HepG2 (cell line): Measurements from ENCODE around the gene C20orf96. TPM values are rescaled to one million over a fixed set of nuclear protein-coding genes. Genes with fewer than 3 reads are reported as not detected.
A peak's percentile ranks its signal among the peaks of the same experiment; 100 is the strongest.

Source experiments
- DPF2 ChIP-seq: sonication (generic); formaldehyde crosslinking; IDR thresholded peaks from 2 replicates; pipeline ENCODE4 v1.4.0; 2020; ENCODE audit warnings: mild to moderate bottlenecking, low read depth, missing genetic modification reagents, borderline replicate concordance
- ETV6 ChIP-seq: sonication (generic); formaldehyde crosslinking; conservative IDR thresholded peaks from 2 replicates; pipeline ENCODE4 v1.4.0; 2020; ENCODE audit warnings: missing genetic modification reagents
- GZF1 ChIP-seq: sonication (generic); formaldehyde crosslinking; IDR thresholded peaks from 2 replicates; pipeline ENCODE4 v1.5.1; 2020; ENCODE audit warnings: mild to moderate bottlenecking, missing genetic modification reagents
- KAT8 ChIP-seq: IDR thresholded peaks from 2 replicates; pipeline ENCODE4 v1.6.1; 2016; ENCODE audit warnings: missing genetic modification reagents, missing compliant biosample characterization
- KLF6 ChIP-seq: IDR thresholded peaks from 2 replicates; pipeline ENCODE4 v1.8.0; 2016; ENCODE audit warnings: missing biosample characterization, missing genetic modification reagents
- NCOA5 ChIP-seq: sonication (generic); formaldehyde crosslinking; IDR thresholded peaks from 2 replicates; pipeline ENCODE4 v1.4.0; 2020; ENCODE audit warnings: missing genetic modification reagents
- NR2F1 ChIP-seq, 2 experiments: fragments of 450-650 bp in 1 of 2; formaldehyde crosslinking in 1 of 2; IDR thresholded peaks; 2 replicates each; pipeline versions ENCODE4 v1.5.0 to v1.6.1; 2016 to 2020; ENCODE audit warnings: mild to moderate bottlenecking in 1 of 2, missing compliant biosample characterization in 1 of 2, missing genetic modification reagents in 1 of 2, moderate library complexity in 1 of 2
- PHF20 ChIP-seq: sonication (generic); formaldehyde crosslinking; IDR thresholded peaks from 2 replicates; pipeline ENCODE4 v1.5.0; 2020; ENCODE audit warnings: mild to moderate bottlenecking, missing genetic modification reagents
- PLSCR1 ChIP-seq: sonication (generic); formaldehyde crosslinking; IDR thresholded peaks from 2 replicates; pipeline ENCODE4 v1.5.0; 2020; ENCODE audit warnings: missing genetic modification reagents, mild to moderate bottlenecking, borderline replicate concordance
- SIX1 ChIP-seq: sonication (generic); formaldehyde crosslinking; IDR thresholded peaks from 2 replicates; pipeline ENCODE4 v1.4.0; 2020; ENCODE audit warnings: missing genetic modification reagents, borderline replicate concordance
- THYN1 ChIP-seq: sonication (generic); formaldehyde crosslinking; IDR thresholded peaks from 2 replicates; pipeline ENCODE4 v1.8.1; 2023; ENCODE audit warnings: low read depth, mild to moderate bottlenecking, moderate library complexity, missing genetic modification reagents, borderline replicate concordance
- U2AF1 ChIP-seq: fragments of 200-400 bp; formaldehyde crosslinking; optimal IDR thresholded peaks from 2 replicates; pipeline ENCODE3; 2017; ENCODE audit warnings: mild to moderate bottlenecking, low read depth, low read length
- ZNF124 ChIP-seq: sonication (generic); formaldehyde crosslinking; IDR thresholded peaks from 2 replicates; pipeline ENCODE4 v1.4.0; 2020; ENCODE audit warnings: missing genetic modification reagents
- ZNF746 ChIP-seq: sonication (generic); formaldehyde crosslinking; IDR thresholded peaks from 2 replicates; pipeline ENCODE4 v1.8.0; 2022; ENCODE audit warnings: mild to moderate bottlenecking, missing genetic modification reagents
- polyA plus RNA-seq, 8 experiments: library from polyadenylated mRNA; depleted of rRNA in 3 of 8; stranded (reverse) in 7 of 8; unstranded in 1 of 8; fragments of >200 nt; fragmentation: Illumina TruSeq in 4 of 8; extraction: Trizol in 4 of 8; gene quantifications; 2 replicates each; pipeline versions ENCODE4 v1.2.1 to v1.2.3, GENCODE V29; 2011 to 2016; ENCODE audit warnings: low read depth in 4 of 8, missing spikeins in 1 of 8, mixed read lengths in 1 of 8; ENCODE audit not compliant: insufficient read depth in 1 of 8
- total RNA-seq, 5 experiments: library from RNA; depleted of rRNA; stranded (reverse); fragments of >200 nt; fragmentation: Illumina TruSeq; extraction: Trizol; gene quantifications; 2 replicates each; pipeline ENCODE4 v1.2.3, GENCODE V29; 2016; ENCODE audit warnings: low read depth in 1 of 5
- TF ChIP-seq, protein P1 (sequence below): sonication (generic); formaldehyde crosslinking; IDR thresholded peaks from one replicate; pipeline ENCODE4 v1.5.1; 2020; ENCODE audit warnings: mild to moderate bottlenecking, missing genetic modification reagents; ENCODE audit errors: not compliant biosample characterization
- TF ChIP-seq, protein P2 (sequence below): sonication (generic); formaldehyde crosslinking; IDR thresholded peaks from 2 replicates; pipeline ENCODE4 v1.5.0; 2020; ENCODE audit warnings: mild to moderate bottlenecking, missing genetic modification reagents

Gene C20orf96
- total and polyA plus RNA-seq, 2 of the 13 experiments (the other 11 are each of a cell fraction or from before 2014, with no cell fraction given): 3.8 to 20.6 TPM

GRCh38 chr20:325045-325888, 34.7 kb upstream of the C20orf96 start, which contains the start of gene SOX12 (continued):
- TF ChIP-seq PLSCR1 (CRISPR knock-in tag): no peak
- TF ChIP-seq PHF20 (CRISPR knock-in tag): peak; percentile 61
- TF ChIP-seq KAT8: no peak; the same call in none of the 2 replicates
- TF ChIP-seq SIX1: no peak
- TF ChIP-seq ZNF124 (CRISPR knock-in tag): 0 out of 2 replicates have a peak, but pooled peaks have one; percentile 23
- TF ChIP-seq, protein P1, sequence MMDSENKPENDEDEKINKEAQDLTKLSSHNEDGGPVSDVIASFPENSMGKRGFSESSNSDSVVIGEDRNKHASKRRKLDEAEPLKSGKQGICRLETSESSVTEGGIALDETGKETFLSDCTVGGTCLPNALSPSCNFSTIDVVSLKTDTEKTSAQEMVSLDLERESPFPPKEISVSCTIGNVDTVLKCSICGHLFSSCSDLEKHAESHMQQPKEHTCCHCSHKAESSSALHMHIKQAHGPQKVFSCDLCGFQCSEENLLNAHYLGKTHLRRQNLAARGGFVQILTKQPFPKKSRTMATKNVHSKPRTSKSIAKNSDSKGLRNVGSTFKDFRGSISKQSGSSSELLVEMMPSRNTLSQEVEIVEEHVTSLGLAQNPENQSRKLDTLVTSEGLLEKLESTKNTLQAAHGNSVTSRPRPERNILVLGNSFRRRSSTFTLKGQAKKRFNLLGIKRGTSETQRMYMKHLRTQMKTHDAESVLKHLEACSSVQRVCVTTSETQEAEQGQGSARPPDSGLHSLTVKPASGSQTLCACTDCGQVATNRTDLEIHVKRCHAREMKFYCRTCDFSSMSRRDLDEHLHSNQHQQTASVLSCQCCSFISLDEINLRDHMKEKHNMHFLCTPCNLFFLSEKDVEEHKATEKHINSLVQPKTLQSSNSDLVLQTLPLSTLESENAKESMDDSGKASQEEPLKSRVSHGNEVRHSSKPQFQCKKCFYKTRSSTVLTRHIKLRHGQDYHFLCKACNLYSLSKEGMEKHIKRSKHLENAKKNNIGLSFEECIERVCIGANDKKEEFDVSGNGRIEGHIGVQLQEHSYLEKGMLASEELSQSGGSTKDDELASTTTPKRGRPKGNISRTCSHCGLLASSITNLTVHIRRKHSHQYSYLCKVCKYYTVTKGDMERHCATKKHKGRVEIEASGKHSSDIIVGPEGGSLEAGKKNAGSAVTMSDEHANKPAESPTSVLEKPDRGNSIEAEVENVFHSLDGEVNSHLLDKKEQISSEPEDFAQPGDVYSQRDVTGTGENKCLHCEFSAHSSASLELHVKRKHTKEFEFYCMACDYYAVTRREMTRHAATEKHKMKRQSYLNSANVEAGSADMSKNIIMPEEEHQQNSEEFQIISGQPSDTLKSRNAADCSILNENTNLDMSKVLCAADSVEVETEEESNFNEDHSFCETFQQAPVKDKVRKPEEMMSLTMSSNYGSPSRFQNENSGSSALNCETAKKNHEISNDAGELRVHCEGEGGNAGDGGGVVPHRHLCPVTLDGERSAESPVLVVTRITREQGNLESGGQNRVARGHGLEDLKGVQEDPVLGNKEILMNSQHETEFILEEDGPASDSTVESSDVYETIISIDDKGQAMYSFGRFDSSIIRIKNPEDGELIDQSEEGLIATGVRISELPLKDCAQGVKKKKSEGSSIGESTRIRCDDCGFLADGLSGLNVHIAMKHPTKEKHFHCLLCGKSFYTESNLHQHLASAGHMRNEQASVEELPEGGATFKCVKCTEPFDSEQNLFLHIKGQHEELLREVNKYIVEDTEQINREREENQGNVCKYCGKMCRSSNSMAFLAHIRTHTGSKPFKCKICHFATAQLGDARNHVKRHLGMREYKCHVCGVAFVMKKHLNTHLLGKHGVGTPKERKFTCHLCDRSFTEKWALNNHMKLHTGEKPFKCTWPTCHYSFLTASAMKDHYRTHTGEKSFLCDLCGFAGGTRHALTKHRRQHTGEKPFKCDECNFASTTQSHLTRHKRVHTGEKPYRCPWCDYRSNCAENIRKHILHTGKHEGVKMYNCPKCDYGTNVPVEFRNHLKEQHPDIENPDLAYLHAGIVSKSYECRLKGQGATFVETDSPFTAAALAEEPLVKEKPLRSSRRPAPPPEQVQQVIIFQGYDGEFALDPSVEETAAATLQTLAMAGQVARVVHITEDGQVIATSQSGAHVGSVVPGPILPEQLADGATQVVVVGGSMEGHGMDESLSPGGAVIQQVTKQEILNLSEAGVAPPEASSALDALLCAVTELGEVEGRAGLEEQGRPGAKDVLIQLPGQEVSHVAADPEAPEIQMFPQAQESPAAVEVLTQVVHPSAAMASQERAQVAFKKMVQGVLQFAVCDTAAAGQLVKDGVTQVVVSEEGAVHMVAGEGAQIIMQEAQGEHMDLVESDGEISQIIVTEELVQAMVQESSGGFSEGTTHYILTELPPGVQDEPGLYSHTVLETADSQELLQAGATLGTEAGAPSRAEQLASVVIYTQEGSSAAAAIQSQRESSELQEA (CRISPR knock-in tag): no peak
- no peak; a peak in 1 of 4 replicates for TF ChIP-seq NR2F1 (CRISPR knock-in tag; IDR thresholded peaks at IDR 0.05)
- TF ChIP-seq, protein P2, sequence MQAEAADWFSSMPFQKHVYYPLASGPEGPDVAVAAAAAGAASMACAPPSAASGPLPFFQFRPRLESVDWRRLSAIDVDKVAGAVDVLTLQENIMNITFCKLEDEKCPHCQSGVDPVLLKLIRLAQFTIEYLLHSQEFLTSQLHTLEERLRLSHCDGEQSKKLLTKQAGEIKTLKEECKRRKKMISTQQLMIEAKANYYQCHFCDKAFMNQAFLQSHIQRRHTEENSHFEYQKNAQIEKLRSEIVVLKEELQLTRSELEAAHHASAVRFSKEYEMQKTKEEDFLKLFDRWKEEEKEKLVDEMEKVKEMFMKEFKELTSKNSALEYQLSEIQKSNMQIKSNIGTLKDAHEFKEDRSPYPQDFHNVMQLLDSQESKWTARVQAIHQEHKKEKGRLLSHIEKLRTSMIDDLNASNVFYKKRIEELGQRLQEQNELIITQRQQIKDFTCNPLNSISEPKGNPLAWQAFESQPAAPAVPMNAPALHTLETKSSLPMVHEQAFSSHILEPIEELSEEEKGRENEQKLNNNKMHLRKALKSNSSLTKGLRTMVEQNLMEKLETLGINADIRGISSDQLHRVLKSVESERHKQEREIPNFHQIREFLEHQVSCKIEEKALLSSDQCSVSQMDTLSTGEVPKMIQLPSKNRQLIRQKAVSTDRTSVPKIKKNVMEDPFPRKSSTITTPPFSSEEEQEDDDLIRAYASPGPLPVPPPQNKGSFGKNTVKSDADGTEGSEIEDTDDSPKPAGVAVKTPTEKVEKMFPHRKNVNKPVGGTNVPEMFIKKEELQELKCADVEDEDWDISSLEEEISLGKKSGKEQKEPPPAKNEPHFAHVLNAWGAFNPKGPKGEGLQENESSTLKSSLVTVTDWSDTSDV (CRISPR knock-in tag): no peak
- TF ChIP-seq U2AF1: peak; percentile 4
- TF ChIP-seq KLF6: peak; percentile 58; the same call in 1 of the 2 replicates
- TF ChIP-seq ZNF746 (CRISPR knock-in tag): peak; percentile 6
- no peak for TF ChIP-seq NCOA5 (CRISPR knock-in tag)
- no peak for TF ChIP-seq DPF2 (CRISPR knock-in tag)
- no peak for TF ChIP-seq GZF1 (CRISPR knock-in tag)
- no peak for TF ChIP-seq THYN1 (CRISPR knock-in tag)
- TF ChIP-seq ETV6: no peak
